GM23248 (cell line): ENCODE results near the gene SOBP.

Experiments
- EZH2 ChIP-seq: fragments of 200-600 bp; sonication (generic); IDR thresholded peaks from 2 replicates; pipeline ENCODE4 v1.6.1; 2018; ENCODE audit warnings: antibody characterized with exemption, mild to moderate bottlenecking; ENCODE audit not compliant: insufficient read depth, poor library complexity, severe bottlenecking
- EZH2phosphoT487 ChIP-seq: fragments of 200-600 bp; sonication (generic); IDR thresholded peaks from 2 replicates; pipeline ENCODE4 v1.6.1; 2018; ENCODE audit warnings: antibody characterized with exemption, moderate library complexity, mild to moderate bottlenecking, low read depth; ENCODE audit not compliant: insufficient read depth

DNA sequence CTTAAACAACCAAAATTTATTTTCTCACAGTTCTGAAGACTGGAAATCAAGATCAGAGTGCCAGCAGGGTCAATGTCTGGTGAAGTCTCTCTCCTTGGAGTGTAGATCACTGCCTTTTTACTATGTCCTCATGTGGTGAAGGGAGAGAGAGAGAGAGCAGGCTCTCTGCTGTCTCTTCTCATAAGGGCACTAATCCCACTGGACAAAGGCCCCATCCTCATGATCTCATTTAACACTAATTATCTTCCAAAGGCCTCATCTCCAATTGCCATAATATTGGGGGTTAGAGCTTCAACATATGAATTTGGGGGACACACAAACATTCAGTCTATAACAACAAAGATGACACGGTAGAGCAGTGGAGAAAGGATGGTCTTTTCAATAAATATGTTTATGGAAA is 27.4 kb downstream of the SOBP start:
- TF ChIP-seq EZH2 (no peak), EZH2phosphoT487 (no peak)
